Measurements from ENCODE around the gene PSMD12. TPM values are rescaled to one million over a fixed set of nuclear protein-coding genes. Genes with fewer than 3 reads are reported as not detected.

The PSMD12 gene
- polyA plus RNA-seq, 1 donor from 2014 or later, result 24.1 TPM

- Histone ChIP-seq H3K36me3 (ENCODE audit: insufficient read depth, low read length) (no peaks in the 10 kb centered on the region), H3K9me2 (ENCODE audit: insufficient read depth, low read length) (no peaks in the 10 kb centered on the region), H3K9me3 (ENCODE audit: low read length) (no peaks in the 10 kb centered on the region), H2AFZ (ENCODE audit: low read depth, low read length) (no peak overlapping the region), H3K9ac (ENCODE audit: low read length) (no peak overlapping the region), H4K20me1 (ENCODE audit: insufficient read depth) (no peaks in the 10 kb centered on the region), H3K79me2 (replicated peaks; ENCODE audit: insufficient read depth, low read length) (peaks cover 17% of the 10 kb centered on the region), H3K27ac (ENCODE audit: low read length) (no peak overlapping the region), H3K27me3 (ENCODE audit: insufficient read depth, low read depth, low read length) (no peaks in the 10 kb centered on the region), H3F3A (ENCODE audit: insufficient read depth, low read length, poor library complexity, severe bottlenecking) (no peaks in the 10 kb centered on the region), H3K4me3 (ENCODE audit: low read length) (no peak overlapping the region), H3K4me2 (ENCODE audit: low read length) (no peak overlapping the region)
- TF ChIP-seq RAD21 (conservative IDR thresholded peaks at IDR 0.05) (no peak), CTCF (IDR thresholded peaks at IDR 0.05; ENCODE audit: poor library complexity, severe bottlenecking) (no peak), EZH2 (IDR thresholded peaks at IDR 0.05; ENCODE audit: borderline replicate concordance, insufficient read depth, low read length, poor library complexity, severe bottlenecking) (no peak), MXI1 (conservative IDR thresholded peaks at IDR 0.05; ENCODE audit: poor library complexity, severe bottlenecking) (no peak), POLR2AphosphoS5 (IDR thresholded peaks at IDR 0.05) (no peak)
Observed at GRCh38 chr17:67385122-67385988, 19.0 kb upstream of the PSMD12 start.

GRCh38 chr17:67381929-67382257 lies 15.5 kb upstream of the PSMD12 start:
- H3K9ac ChIP-seq (ENCODE audit: low read length), result no peak overlapping the region
- H3K9me2 ChIP-seq (ENCODE audit: insufficient read depth, low read length), result no peaks in the 10 kb centered on the region
- no peaks in the 10 kb centered on the region for H3K36me3 ChIP-seq (ENCODE audit: insufficient read depth, low read length)
- no peak overlapping the region for H3K4me3 ChIP-seq (ENCODE audit: low read length)
- H2AFZ ChIP-seq (ENCODE audit: low read depth, low read length), result no peak overlapping the region
- H3K79me2 ChIP-seq (replicated peaks; ENCODE audit: insufficient read depth, low read length), result peaks cover 24% of the 10 kb centered on the region
- no peak overlapping the region for H3K4me2 ChIP-seq (ENCODE audit: low read length)
- no peaks in the 10 kb centered on the region for H4K20me1 ChIP-seq (ENCODE audit: insufficient read depth)
- no peak overlapping the region for H3K27ac ChIP-seq (ENCODE audit: low read length)
- no peaks in the 10 kb centered on the region for H3K27me3 ChIP-seq (ENCODE audit: insufficient read depth, low read depth, low read length)
- no peak for TF ChIP-seq CTCF (IDR thresholded peaks at IDR 0.05; ENCODE audit: poor library complexity, severe bottlenecking)
- no peak for TF ChIP-seq RAD21 (conservative IDR thresholded peaks at IDR 0.05)
- TF ChIP-seq SMC3 (conservative IDR thresholded peaks at IDR 0.05; ENCODE audit: poor library complexity), result no peak
- no peaks in the 10 kb centered on the region for H3K9me3 ChIP-seq (ENCODE audit: low read length)
- no peaks in the 10 kb centered on the region for H3F3A ChIP-seq (ENCODE audit: insufficient read depth, low read length, poor library complexity, severe bottlenecking)

- Histone ChIP-seq H4K20me1 (ENCODE audit: insufficient read depth) (no peaks in the 10 kb centered on the region), H3K36me3 (ENCODE audit: insufficient read depth, low read length) (no peaks in the 10 kb centered on the region), H3K4me3 (ENCODE audit: low read length) (peak overlapping the region; percentile 81), H3K79me2 (replicated peaks; ENCODE audit: insufficient read depth, low read length) (peaks cover 19% of the 10 kb centered on the region), H2AFZ (ENCODE audit: low read depth, low read length) (peak overlapping the region; percentile 19), H3K27me3 (ENCODE audit: insufficient read depth, low read depth, low read length) (no peaks in the 10 kb centered on the region), H3K27ac (ENCODE audit: low read length) (no peak overlapping the region), H3K9ac (ENCODE audit: low read length) (peak overlapping the region; percentile 83), H3K4me2 (ENCODE audit: low read length) (peak overlapping the region; percentile 50), H3K9me3 (ENCODE audit: low read length) (no peaks in the 10 kb centered on the region), H3F3A (ENCODE audit: insufficient read depth, low read length, poor library complexity, severe bottlenecking) (no peaks in the 10 kb centered on the region), H3K9me2 (ENCODE audit: insufficient read depth, low read length) (no peaks in the 10 kb centered on the region)
- TF ChIP-seq TAF1 (IDR thresholded peaks at IDR 0.05; ENCODE audit: low read depth), result no peak
- TF ChIP-seq SMC3 (conservative IDR thresholded peaks at IDR 0.05; ENCODE audit: poor library complexity), result no peak
- no peak for TF ChIP-seq RAD21 (conservative IDR thresholded peaks at IDR 0.05)
- no peak for TF ChIP-seq POLR2AphosphoS5 (IDR thresholded peaks at IDR 0.05)
- no peak for TF ChIP-seq CTCF (IDR thresholded peaks at IDR 0.05; ENCODE audit: poor library complexity, severe bottlenecking)
- no peak for TF ChIP-seq REST (IDR thresholded peaks at IDR 0.05; ENCODE audit: borderline replicate concordance)
- TF ChIP-seq EP300 (conservative IDR thresholded peaks at IDR 0.05; ENCODE audit: poor library complexity, severe bottlenecking), result no peak
- no peak for TF ChIP-seq MXI1 (conservative IDR thresholded peaks at IDR 0.05; ENCODE audit: poor library complexity, severe bottlenecking)
- TF ChIP-seq EZH2 (IDR thresholded peaks at IDR 0.05; ENCODE audit: borderline replicate concordance, insufficient read depth, low read length, poor library complexity, severe bottlenecking), result no peak
Observed at GRCh38 chr17:67379251-67379630, 12.9 kb upstream of the PSMD12 start.

Measured in neural cell (in vitro differentiated cells).